ENCODE results near the gene FBL.

FBL gene

GRCh38 chr19:39846678-39847486, 703 bp upstream of the FBL start:
- Histone ChIP-seq H3K9ac (ENCODE audit: low read length) (peak overlapping the region; percentile 45), H4K91ac (ENCODE audit: low read depth, low read length) (peak overlapping the region; percentile 84)
- WGBS (ENCODE audit: extremely low coverage, insufficient coverage, insufficient read length) = no CpG with 5 or more reads among the region's 12 CpGs

GRCh38 chr19:39845584-39845932, 621 bp downstream of the FBL start:
- Histone ChIP-seq H3K4ac (ENCODE audit: low read depth, low read length) (peak overlapping the region; percentile 97), H3K79me1 (ENCODE audit: low read length) (peaks cover 7% of the 10 kb centered on the region), H2BK12ac (ENCODE audit: low read length) (no peak overlapping the region), H3K4me1 (ENCODE audit: control insufficient read depth in 1 of 2, insufficient read depth in 2 of 2, low read length in 2 of 2) (peaks cover 12 to 16% of the 10 kb centered on the region in 2 experiments), H2AFZ (ENCODE audit: insufficient read depth, low read length, poor library complexity) (no peak overlapping the region), H3K27me3 (ENCODE audit: insufficient read depth, low read length) (no peaks in the 10 kb centered on the region), H4K8ac (ENCODE audit: low read depth, low read length) (peak overlapping the region; percentile 91), H3K79me2 (ENCODE audit: control insufficient read depth, insufficient read depth, low read length, poor library complexity) (peaks cover 23% of the 10 kb centered on the region), H3K4me3 (ENCODE audit: low read depth, low read length) (peak overlapping the region; percentile 86), H3K27ac (ENCODE audit: low read depth, low read length) (no peak overlapping the region), H3K9ac (ENCODE audit: low read length) (peak overlapping the region; percentile 92), H3K14ac (ENCODE audit: low read length) (peak overlapping the region; percentile 91), H3K23ac (ENCODE audit: low read length) (no peak overlapping the region), H4K12ac (ENCODE audit: low read depth, low read length) (peak overlapping the region; percentile 74), H3K9me3 (ENCODE audit: insufficient read depth, low read depth, low read length) (peaks cover 3% of the 10 kb centered on the region), H3K18ac (ENCODE audit: low read length) (no peak overlapping the region), H3K4me2 (ENCODE audit: low read length) (peak overlapping the region; percentile 82), H2BK5ac (ENCODE audit: low read depth, low read length, poor library complexity) (no peak overlapping the region), H2AK5ac (ENCODE audit: low read length) (no peak overlapping the region), H2BK120ac (ENCODE audit: insufficient read depth, low read length, poor library complexity) (no peak overlapping the region), H4K91ac (ENCODE audit: low read depth, low read length) (peak overlapping the region; percentile 61), H3K36me3 (ENCODE audit: control insufficient read depth in 1 of 2, insufficient read depth in 2 of 2, low read length in 2 of 2) (peaks cover 0 to 3% of the 10 kb centered on the region in 2 experiments)
- peak in 1 of 2 donors; percentile 17 for DNase-seq
- WGBS (ENCODE audit: extremely low coverage, insufficient coverage, insufficient read length) = no CpG with 5 or more reads among the region's 17 CpGs

More at GRCh38 chr19:39846678-39847486, 703 bp upstream of the FBL start:
- H3K4me1 ChIP-seq (ENCODE audit: control insufficient read depth in 1 of 2, insufficient read depth in 2 of 2, low read length in 2 of 2) = peaks cover 12 to 16% of the 10 kb centered on the region in 2 experiments
- peak overlapping the region; percentile 99 for H4K8ac ChIP-seq (ENCODE audit: low read depth, low read length)
- peak overlapping the region; percentile 64 for H3K4ac ChIP-seq (ENCODE audit: low read depth, low read length)
- no peak overlapping the region for H3K23ac ChIP-seq (ENCODE audit: low read length)
- H2AK5ac ChIP-seq (ENCODE audit: low read length) = peak overlapping the region; percentile 40
- H3K27ac ChIP-seq (ENCODE audit: low read depth, low read length) = peak overlapping the region; percentile 32
- peak overlapping the region; percentile 79 for H2BK5ac ChIP-seq (ENCODE audit: low read depth, low read length, poor library complexity)
- H3K18ac ChIP-seq (ENCODE audit: low read length) = peak overlapping the region; percentile 85
- no peaks in the 10 kb centered on the region for H3K27me3 ChIP-seq (ENCODE audit: insufficient read depth, low read length)
- peak overlapping the region; percentile 90 for H2AFZ ChIP-seq (ENCODE audit: insufficient read depth, low read length, poor library complexity)
- H2BK120ac ChIP-seq (ENCODE audit: insufficient read depth, low read length, poor library complexity) = peak overlapping the region; percentile 58
- DNase-seq = peak in 1 of 2 donors; percentile 43
- no peaks in the 10 kb centered on the region for H3K36me3 ChIP-seq (ENCODE audit: control insufficient read depth in 1 of 2, insufficient read depth in 2 of 2, low read length in 2 of 2)
- H4K12ac ChIP-seq (ENCODE audit: low read depth, low read length) = peak overlapping the region; percentile 100
- H2BK12ac ChIP-seq (ENCODE audit: low read length) = no peak overlapping the region
- H3K14ac ChIP-seq (ENCODE audit: low read length) = peak overlapping the region; percentile 81
- peaks cover 3% of the 10 kb centered on the region for H3K9me3 ChIP-seq (ENCODE audit: insufficient read depth, low read depth, low read length)
- H3K79me2 ChIP-seq (ENCODE audit: control insufficient read depth, insufficient read depth, low read length, poor library complexity) = peaks cover 20% of the 10 kb centered on the region
- H3K4me3 ChIP-seq (ENCODE audit: low read depth, low read length) = peak overlapping the region; percentile 33
- H3K79me1 ChIP-seq (ENCODE audit: low read length) = peaks cover 7% of the 10 kb centered on the region
- peak overlapping the region; percentile 77 for H3K4me2 ChIP-seq (ENCODE audit: low read length)

- Histone ChIP-seq H4K12ac (ENCODE audit: low read depth, low read length) (peak overlapping the region; percentile 74), H3K36me3 (ENCODE audit: control insufficient read depth in 1 of 2, insufficient read depth in 2 of 2, low read length in 2 of 2) (peaks cover 3 to 7% of the 10 kb centered on the region in 2 experiments), H3K9me3 (ENCODE audit: insufficient read depth, low read depth, low read length) (peaks cover 3% of the 10 kb centered on the region), H3K4ac (ENCODE audit: low read depth, low read length) (peak overlapping the region; percentile 97), H3K4me2 (ENCODE audit: low read length) (peak overlapping the region; percentile 82), H3K18ac (ENCODE audit: low read length) (no peak overlapping the region), H4K8ac (ENCODE audit: low read depth, low read length) (no peak overlapping the region), H2AFZ (ENCODE audit: insufficient read depth, low read length, poor library complexity) (no peak overlapping the region), H3K23ac (ENCODE audit: low read length) (no peak overlapping the region), H3K4me1 (ENCODE audit: control insufficient read depth in 1 of 2, insufficient read depth in 2 of 2, low read length in 2 of 2) (peaks cover 12 to 16% of the 10 kb centered on the region in 2 experiments), H3K14ac (ENCODE audit: low read length) (no peak overlapping the region), H2BK12ac (ENCODE audit: low read length) (no peak overlapping the region), H2AK5ac (ENCODE audit: low read length) (no peak overlapping the region), H4K91ac (ENCODE audit: low read depth, low read length) (peak overlapping the region; percentile 61), H3K79me1 (ENCODE audit: low read length) (peaks cover 7% of the 10 kb centered on the region), H3K79me2 (ENCODE audit: control insufficient read depth, insufficient read depth, low read length, poor library complexity) (peaks cover 25% of the 10 kb centered on the region), H3K27ac (ENCODE audit: low read depth, low read length) (no peak overlapping the region), H3K4me3 (ENCODE audit: low read depth, low read length) (no peak overlapping the region), H2BK120ac (ENCODE audit: insufficient read depth, low read length, poor library complexity) (no peak overlapping the region), H2BK5ac (ENCODE audit: low read depth, low read length, poor library complexity) (no peak overlapping the region), H3K9ac (ENCODE audit: low read length) (peak overlapping the region; percentile 54), H3K27me3 (ENCODE audit: insufficient read depth, low read length) (no peaks in the 10 kb centered on the region)
- no peak for DNase-seq
- no CpG with 5 or more reads among the region's 5 CpGs for WGBS (ENCODE audit: extremely low coverage, insufficient coverage, insufficient read length)
Observed at GRCh38 chr19:39845172-39845571, 1.0 kb downstream of the FBL start.

GRCh38 chr19:39843919-39844793, 2.0 kb downstream of the FBL start:
- H2AFZ ChIP-seq (ENCODE audit: insufficient read depth, low read length, poor library complexity) = no peak overlapping the region
- H4K8ac ChIP-seq (ENCODE audit: low read depth, low read length) = no peak overlapping the region
- no CpG with 5 or more reads among the region's 4 CpGs for WGBS (ENCODE audit: extremely low coverage, insufficient coverage, insufficient read length)
- no peak overlapping the region for H3K9ac ChIP-seq (ENCODE audit: low read length)
- H2BK5ac ChIP-seq (ENCODE audit: low read depth, low read length, poor library complexity) = no peak overlapping the region
- no peak overlapping the region for H3K4me3 ChIP-seq (ENCODE audit: low read depth, low read length)
- H3K9me3 ChIP-seq (ENCODE audit: insufficient read depth, low read depth, low read length) = peaks cover 3% of the 10 kb centered on the region
- peaks cover 12 to 16% of the 10 kb centered on the region in 2 experiments for H3K4me1 ChIP-seq (ENCODE audit: control insufficient read depth in 1 of 2, insufficient read depth in 2 of 2, low read length in 2 of 2)
- H4K12ac ChIP-seq (ENCODE audit: low read depth, low read length) = no peak overlapping the region
- H3K79me2 ChIP-seq (ENCODE audit: control insufficient read depth, insufficient read depth, low read length, poor library complexity) = peaks cover 25% of the 10 kb centered on the region
- H3K27ac ChIP-seq (ENCODE audit: low read depth, low read length) = no peak overlapping the region
- peak; percentile 30 to 81 for DNase-seq
- no peak overlapping the region for H3K4me2 ChIP-seq (ENCODE audit: low read length)
- H3K36me3 ChIP-seq (ENCODE audit: control insufficient read depth in 1 of 2, insufficient read depth in 2 of 2, low read length in 2 of 2) = peaks cover 13 to 17% of the 10 kb centered on the region in 2 experiments
- peak overlapping the region; percentile 84 for H3K4ac ChIP-seq (ENCODE audit: low read depth, low read length)
- H3K27me3 ChIP-seq (ENCODE audit: insufficient read depth, low read length) = no peaks in the 10 kb centered on the region
- no peak overlapping the region for H2AK5ac ChIP-seq (ENCODE audit: low read length)
- peaks cover 7% of the 10 kb centered on the region for H3K79me1 ChIP-seq (ENCODE audit: low read length)
- H3K18ac ChIP-seq (ENCODE audit: low read length) = no peak overlapping the region
- H3K23ac ChIP-seq (ENCODE audit: low read length) = no peak overlapping the region
- no peak overlapping the region for H2BK12ac ChIP-seq (ENCODE audit: low read length)
- no peak overlapping the region for H2BK120ac ChIP-seq (ENCODE audit: insufficient read depth, low read length, poor library complexity)
- H4K91ac ChIP-seq (ENCODE audit: low read depth, low read length) = no peak overlapping the region
- no peak overlapping the region for H3K14ac ChIP-seq (ENCODE audit: low read length)
